ENCODE measurements around the gene TMIGD3. TPM values are rescaled to one million over a fixed set of nuclear protein-coding genes. Genes with fewer than 3 reads are reported as not detected.

TMIGD3 gene
- total and polyA plus RNA-seq, 2 donors (not counting 1 experiment from before 2014, with no cell fraction given) = 0.19 TPM; not detected in 1

- Histone ChIP-seq H3K9me3 (ENCODE audit: control extremely low read depth in 1 of 3, control insufficient read depth in 2 of 3, insufficient read depth in 1 of 3, low read length in 2 of 3) (no peaks in the 10 kb centered on the region), H3K4me1 (ENCODE audit: control insufficient read depth in 2 of 2, insufficient read depth in 2 of 2, low read length in 2 of 2) (peaks cover 38 to 41% of the 10 kb centered on the region in 2 donors), H3K27me3 (replicated peaks in 1 of 4; ENCODE audit: control extremely low read depth in 1 of 4, control insufficient read depth in 3 of 4, insufficient read depth in 4 of 4, low read length in 3 of 4) (no peaks in the 10 kb centered on the region), H3K4me2 (replicated peaks; ENCODE audit: low read depth, low read length, poor library complexity, severe bottlenecking) (no peak overlapping the region), H3K36me3 (replicated peaks in 1 of 2; ENCODE audit: control extremely low read depth in 1 of 2, control insufficient read depth in 1 of 2, extremely low read depth in 1 of 2, insufficient read depth in 2 of 2, low read length in 1 of 2) (no peaks in the 10 kb centered on the region), H3K4me3 (ENCODE audit: control extremely low read depth in 1 of 5, extremely low read depth in 1 of 5, insufficient read depth in 1 of 5, low read depth in 2 of 5, low read length in 4 of 5) (no peak overlapping the region), H3K27ac (ENCODE audit: low read length in 2 of 2) (no peak overlapping the region), H3K79me2 (ENCODE audit: control insufficient read depth, insufficient read depth, low read length) (peaks cover 3% of the 10 kb centered on the region), H3K9ac (ENCODE audit: low read length) (no peak overlapping the region), H2AFZ (ENCODE audit: insufficient read depth, low read depth, low read length, poor library complexity, severe bottlenecking) (no peak overlapping the region), H4K20me1 (ENCODE audit: control insufficient read depth, insufficient read depth, low read length, poor library complexity, severe bottlenecking) (no peaks in the 10 kb centered on the region)
- ATAC-seq (ENCODE audit: low read depth) (no peak), DNase-seq (no peak)
- Mint-ChIP-seq H3K27me3 (no peaks in the 10 kb centered on the region), H3K4me3 (no peak overlapping the region), H3K27ac (peak overlapping the region; percentile 28), H3K9me3 (ENCODE audit: insufficient read depth) (no peaks in the 10 kb centered on the region), H3K4me1 (peaks cover 36% of the 10 kb centered on the region)
- CTCF ChIA-PET = interaction anchor here (1.6 kb wide), 1 partner anchor 31 kb away, joined by 5 read pairs; no protein-coding TSS in a partner anchor
- POLR2A ChIA-PET = interaction anchor here (0.6 kb wide), 2 partner anchors 8 to 10 kb away, joined by 3 to 11 read pairs; partner anchors contain the start of genes ADORA3 and TMIGD3
- TF ChIP-seq EZH2 (IDR thresholded peaks at IDR 0.05; ENCODE audit: borderline replicate concordance, insufficient read depth, low read depth, low read length, poor library complexity, severe bottlenecking) (no peak), CTCF (IDR thresholded peaks at IDR 0.05) (no peak)
- intact Hi-C loops (cut with micrococcal nuclease) = no loop called here
- 65% methylated on average over 7 of the region's 8 CpGs for WGBS (ENCODE audit: insufficient coverage)
Measured at GRCh38 chr1:111513410-111514020, 10.1 kb upstream of the TMIGD3 start.

GRCh38 chr1:111512931-111513330 is 9.5 kb upstream of the TMIGD3 start:
- intact Hi-C loops (cut with micrococcal nuclease) = no loop called here
- Histone ChIP-seq H2AFZ (ENCODE audit: insufficient read depth, low read depth, low read length, poor library complexity, severe bottlenecking) (no peak overlapping the region), H4K20me1 (ENCODE audit: control insufficient read depth, insufficient read depth, low read length, poor library complexity, severe bottlenecking) (no peaks in the 10 kb centered on the region), H3K9ac (ENCODE audit: low read length) (no peak overlapping the region), H3K9me3 (ENCODE audit: control extremely low read depth in 1 of 3, control insufficient read depth in 2 of 3, insufficient read depth in 1 of 3, low read length in 2 of 3) (no peaks in the 10 kb centered on the region), H3K4me1 (ENCODE audit: control insufficient read depth in 2 of 2, insufficient read depth in 2 of 2, low read length in 2 of 2) (peaks cover 42 to 47% of the 10 kb centered on the region in 2 donors), H3K4me3 (ENCODE audit: control extremely low read depth in 1 of 5, extremely low read depth in 1 of 5, insufficient read depth in 1 of 5, low read depth in 2 of 5, low read length in 4 of 5) (no peak overlapping the region), H3K27me3 (replicated peaks in 1 of 4; ENCODE audit: control extremely low read depth in 1 of 4, control insufficient read depth in 3 of 4, insufficient read depth in 4 of 4, low read length in 3 of 4) (no peaks in the 10 kb centered on the region), H3K27ac (ENCODE audit: low read length in 2 of 2) (no peak overlapping the region), H3K79me2 (ENCODE audit: control insufficient read depth, insufficient read depth, low read length) (peaks cover 3% of the 10 kb centered on the region), H3K4me2 (replicated peaks; ENCODE audit: low read depth, low read length, poor library complexity, severe bottlenecking) (no peak overlapping the region), H3K36me3 (replicated peaks in 1 of 2; ENCODE audit: control extremely low read depth in 1 of 2, control insufficient read depth in 1 of 2, extremely low read depth in 1 of 2, insufficient read depth in 2 of 2, low read length in 1 of 2) (no peaks in the 10 kb centered on the region)
- Mint-ChIP-seq H3K4me1 (peaks cover 41% of the 10 kb centered on the region), H3K27ac (no peak overlapping the region), H3K9me3 (ENCODE audit: insufficient read depth) (no peaks in the 10 kb centered on the region), H3K4me3 (no peak overlapping the region), H3K27me3 (no peaks in the 10 kb centered on the region)
- ATAC-seq (ENCODE audit: low read depth) = no peak
- 75% methylated on average over 2 of the region's 3 CpGs for WGBS (ENCODE audit: insufficient coverage)
- DNase-seq = no peak
- POLR2A ChIA-PET = no interaction called here
- no peak for TF ChIP-seq EZH2 (IDR thresholded peaks at IDR 0.05; ENCODE audit: borderline replicate concordance, insufficient read depth, low read depth, low read length, poor library complexity, severe bottlenecking)
- no peak for TF ChIP-seq CTCF (IDR thresholded peaks at IDR 0.05)
- CTCF ChIA-PET = interaction anchor here (1.4 kb wide), 1 partner anchor 80 kb away, joined by 4 read pairs; no protein-coding TSS in a partner anchor
